ENCODE measurements around the gene PAPOLB. TPM values are rescaled to one million over a fixed set of nuclear protein-coding genes. Genes with fewer than 3 reads are reported as not detected.

The PAPOLB gene
- total RNA-seq, 1 experiment from 2014 or later: 0.31 TPM

- Mint-ChIP-seq H3K9me3 (no peaks in the 10 kb centered on the region), H3K27me3 (ENCODE audit: low read depth) (no peaks in the 10 kb centered on the region), H3K36me3 (no peaks in the 10 kb centered on the region), H3K27ac (no peak overlapping the region), H3K4me3 (no peak overlapping the region), H3K4me1 (peaks cover 2% of the 10 kb centered on the region)
- no peak for ATAC-seq
- CTCF ChIA-PET: interaction anchor here (0.9 to 5.7 kb wide), 8 partner anchors 14 to 257 kb away, joined by 3 to 83 read pairs (median 6); partner anchors contain the start of genes AP5Z1 and RADIL
- no peak for TF ChIP-seq CBFB (CRISPR knock-in tag; IDR thresholded peaks at IDR 0.05; ENCODE audit: low read depth)
- TF ChIP-seq, protein P1, sequence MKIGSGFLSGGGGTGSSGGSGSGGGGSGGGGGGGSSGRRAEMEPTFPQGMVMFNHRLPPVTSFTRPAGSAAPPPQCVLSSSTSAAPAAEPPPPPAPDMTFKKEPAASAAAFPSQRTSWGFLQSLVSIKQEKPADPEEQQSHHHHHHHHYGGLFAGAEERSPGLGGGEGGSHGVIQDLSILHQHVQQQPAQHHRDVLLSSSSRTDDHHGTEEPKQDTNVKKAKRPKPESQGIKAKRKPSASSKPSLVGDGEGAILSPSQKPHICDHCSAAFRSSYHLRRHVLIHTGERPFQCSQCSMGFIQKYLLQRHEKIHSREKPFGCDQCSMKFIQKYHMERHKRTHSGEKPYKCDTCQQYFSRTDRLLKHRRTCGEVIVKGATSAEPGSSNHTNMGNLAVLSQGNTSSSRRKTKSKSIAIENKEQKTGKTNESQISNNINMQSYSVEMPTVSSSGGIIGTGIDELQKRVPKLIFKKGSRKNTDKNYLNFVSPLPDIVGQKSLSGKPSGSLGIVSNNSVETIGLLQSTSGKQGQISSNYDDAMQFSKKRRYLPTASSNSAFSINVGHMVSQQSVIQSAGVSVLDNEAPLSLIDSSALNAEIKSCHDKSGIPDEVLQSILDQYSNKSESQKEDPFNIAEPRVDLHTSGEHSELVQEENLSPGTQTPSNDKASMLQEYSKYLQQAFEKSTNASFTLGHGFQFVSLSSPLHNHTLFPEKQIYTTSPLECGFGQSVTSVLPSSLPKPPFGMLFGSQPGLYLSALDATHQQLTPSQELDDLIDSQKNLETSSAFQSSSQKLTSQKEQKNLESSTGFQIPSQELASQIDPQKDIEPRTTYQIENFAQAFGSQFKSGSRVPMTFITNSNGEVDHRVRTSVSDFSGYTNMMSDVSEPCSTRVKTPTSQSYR (CRISPR knock-in tag; IDR thresholded peaks at IDR 0.05): no peak
- no peak for TF ChIP-seq FOXJ3 (CRISPR knock-in tag; IDR thresholded peaks at IDR 0.05; ENCODE audit: borderline replicate concordance)
- TF ChIP-seq, protein P2, sequence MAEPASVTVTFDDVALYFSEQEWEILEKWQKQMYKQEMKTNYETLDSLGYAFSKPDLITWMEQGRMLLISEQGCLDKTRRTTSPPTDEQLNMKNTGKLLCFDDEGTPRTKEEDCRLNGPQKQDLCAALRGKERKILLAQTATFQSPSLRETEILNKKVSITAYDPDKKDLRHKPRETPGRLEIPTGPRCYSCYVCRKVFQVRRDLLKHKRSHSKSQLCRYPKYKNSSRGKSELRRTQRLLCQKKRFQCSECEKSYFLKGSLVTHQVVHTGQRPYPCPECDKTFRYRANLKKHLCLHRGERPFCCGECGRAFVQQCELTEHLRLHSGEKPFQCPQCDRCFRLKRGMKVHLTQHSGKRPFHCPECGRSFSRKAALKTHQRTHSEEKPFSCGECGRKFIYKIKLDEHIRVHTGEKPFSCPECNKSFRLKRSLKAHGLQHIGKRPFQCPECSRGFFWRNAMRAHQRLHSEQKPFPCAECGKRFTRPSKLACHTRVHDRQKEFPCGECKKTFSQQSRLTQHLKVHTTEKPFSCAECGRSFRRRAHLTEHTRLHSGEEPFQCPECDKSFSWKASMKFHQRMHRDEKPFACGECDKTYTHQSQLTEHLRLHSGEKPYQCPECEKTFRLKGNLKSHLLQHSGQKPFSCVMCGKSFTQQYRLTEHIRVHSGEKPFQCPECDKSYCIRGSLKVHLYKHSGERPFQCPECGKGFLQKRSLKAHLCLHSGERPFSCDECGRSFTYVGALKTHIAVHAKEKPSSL (CRISPR knock-in tag; conservative IDR thresholded peaks at IDR 0.05): no peak
- no peak for TF ChIP-seq NFYB (CRISPR knock-in tag; conservative IDR thresholded peaks at IDR 0.05; ENCODE audit: low read depth)
- TF ChIP-seq E2F1 (CRISPR knock-in tag; IDR thresholded peaks at IDR 0.05): no peak
- no peak for TF ChIP-seq SP1 (CRISPR knock-in tag; conservative IDR thresholded peaks at IDR 0.05)
- TF ChIP-seq PRRX2 (CRISPR knock-in tag; IDR thresholded peaks at IDR 0.05): no peak
- TF ChIP-seq CREB1 (CRISPR knock-in tag; IDR thresholded peaks at IDR 0.05): no peak
- no peak for TF ChIP-seq NR1H2 (CRISPR knock-in tag; IDR thresholded peaks at IDR 0.05)
- TF ChIP-seq TEAD4 (CRISPR knock-in tag; IDR thresholded peaks at IDR 0.05): no peak
- TF ChIP-seq, protein P3, sequence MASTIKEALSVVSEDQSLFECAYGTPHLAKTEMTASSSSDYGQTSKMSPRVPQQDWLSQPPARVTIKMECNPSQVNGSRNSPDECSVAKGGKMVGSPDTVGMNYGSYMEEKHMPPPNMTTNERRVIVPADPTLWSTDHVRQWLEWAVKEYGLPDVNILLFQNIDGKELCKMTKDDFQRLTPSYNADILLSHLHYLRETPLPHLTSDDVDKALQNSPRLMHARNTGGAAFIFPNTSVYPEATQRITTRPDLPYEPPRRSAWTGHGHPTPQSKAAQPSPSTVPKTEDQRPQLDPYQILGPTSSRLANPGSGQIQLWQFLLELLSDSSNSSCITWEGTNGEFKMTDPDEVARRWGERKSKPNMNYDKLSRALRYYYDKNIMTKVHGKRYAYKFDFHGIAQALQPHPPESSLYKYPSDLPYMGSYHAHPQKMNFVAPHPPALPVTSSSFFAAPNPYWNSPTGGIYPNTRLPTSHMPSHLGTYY (CRISPR knock-in tag; IDR thresholded peaks at IDR 0.05): no peak
- TF ChIP-seq, protein P4, sequence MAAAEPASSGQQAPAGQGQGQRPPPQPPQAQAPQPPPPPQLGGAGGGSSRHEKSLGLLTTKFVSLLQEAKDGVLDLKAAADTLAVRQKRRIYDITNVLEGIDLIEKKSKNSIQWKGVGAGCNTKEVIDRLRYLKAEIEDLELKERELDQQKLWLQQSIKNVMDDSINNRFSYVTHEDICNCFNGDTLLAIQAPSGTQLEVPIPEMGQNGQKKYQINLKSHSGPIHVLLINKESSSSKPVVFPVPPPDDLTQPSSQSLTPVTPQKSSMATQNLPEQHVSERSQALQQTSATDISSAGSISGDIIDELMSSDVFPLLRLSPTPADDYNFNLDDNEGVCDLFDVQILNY (CRISPR knock-in tag; IDR thresholded peaks at IDR 0.05): no peak
- no peak for TF ChIP-seq NR2C2 (CRISPR knock-in tag; IDR thresholded peaks at IDR 0.05)
- no peak for TF ChIP-seq OVOL2 (CRISPR knock-in tag; IDR thresholded peaks at IDR 0.05; ENCODE audit: borderline replicate concordance)
- no peak for TF ChIP-seq ZNF317 (CRISPR knock-in tag; IDR thresholded peaks at IDR 0.05; ENCODE audit: borderline replicate concordance, low read depth)
- TF ChIP-seq AFF4 (CRISPR knock-in tag; IDR thresholded peaks at IDR 0.05; ENCODE audit: borderline replicate concordance): no peak
- TF ChIP-seq ZBTB21 (CRISPR knock-in tag; IDR thresholded peaks at IDR 0.05; ENCODE audit: borderline replicate concordance): no peak
- no peak for TF ChIP-seq ZNF416 (CRISPR knock-in tag; IDR thresholded peaks at IDR 0.05)
- TF ChIP-seq KAT7 (CRISPR knock-in tag; IDR thresholded peaks at IDR 0.05; ENCODE audit: borderline replicate concordance): no peak
- POLR2A ChIA-PET: no interaction called here
- DNase-seq (ENCODE audit: low spot score): no peak
Observed at GRCh38 chr7:4831723-4832495, 29.9 kb downstream of the PAPOLB start.
